Right ventricle myocardium inferior (tissue), 1 donor: Measurements from ENCODE around the gene PGR. TPM values are rescaled to one million over a fixed set of nuclear protein-coding genes. Genes with fewer than 3 reads are reported as not detected.
A peak's percentile ranks its signal among the peaks of the same experiment; 100 is the strongest.

Source experiments
- ATAC-seq: fragments of 200-7000 bp; cut with Tn5 transposase; one replicate; pipeline ENCODE4 v1.9.1; 2020; ENCODE audit warnings: mild to moderate bottlenecking, moderate library complexity
- DNase-seq: peaks from one replicate; pipeline ENCODE4 v3.0.0; 2021; ENCODE audit errors: missing footprints
- intact Hi-C: fragments of 100-400 bp; cut with DNase I; formaldehyde crosslinking; loops from one replicate; pipeline ENCODE4 v1.11.0; 2022
- total RNA-seq: library from RNA; stranded (reverse); fragmentation: NEBNext Ultra II Directional; extraction: Animal tissue kit (Norgen Biotek cat#: 25700); gene quantifications from one replicate; pipeline ENCODE4 v1.2.1, GENCODE V29; 2021
- donor health status: DM: no; HTN: yes; CAD: no; lungs with severe emphysema.

PGR gene
- total RNA-seq, 1 donor from 2014 or later: 6.6 TPM

DNA sequence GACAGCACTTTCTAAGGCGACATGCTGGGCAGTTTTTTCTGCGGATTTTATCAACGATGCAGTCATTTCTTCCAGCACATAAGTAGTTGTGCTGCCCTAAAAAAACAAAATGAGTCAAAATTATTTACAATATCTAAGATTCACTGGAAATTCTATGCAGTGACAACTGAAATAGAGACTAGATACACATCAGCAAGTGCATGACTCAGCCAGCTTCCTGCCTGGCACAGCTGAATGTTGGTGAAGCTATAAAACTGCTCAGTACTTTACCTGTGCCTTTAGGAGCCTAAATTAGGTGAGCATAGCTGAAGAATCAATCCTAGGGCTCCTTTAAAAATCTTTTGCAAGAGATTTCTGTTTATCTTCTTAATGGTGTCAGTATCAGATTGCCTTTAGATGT, 37.8 kb downstream of the PGR start:
- no peak for ATAC-seq
- intact Hi-C loops: no loop called here

DNA sequence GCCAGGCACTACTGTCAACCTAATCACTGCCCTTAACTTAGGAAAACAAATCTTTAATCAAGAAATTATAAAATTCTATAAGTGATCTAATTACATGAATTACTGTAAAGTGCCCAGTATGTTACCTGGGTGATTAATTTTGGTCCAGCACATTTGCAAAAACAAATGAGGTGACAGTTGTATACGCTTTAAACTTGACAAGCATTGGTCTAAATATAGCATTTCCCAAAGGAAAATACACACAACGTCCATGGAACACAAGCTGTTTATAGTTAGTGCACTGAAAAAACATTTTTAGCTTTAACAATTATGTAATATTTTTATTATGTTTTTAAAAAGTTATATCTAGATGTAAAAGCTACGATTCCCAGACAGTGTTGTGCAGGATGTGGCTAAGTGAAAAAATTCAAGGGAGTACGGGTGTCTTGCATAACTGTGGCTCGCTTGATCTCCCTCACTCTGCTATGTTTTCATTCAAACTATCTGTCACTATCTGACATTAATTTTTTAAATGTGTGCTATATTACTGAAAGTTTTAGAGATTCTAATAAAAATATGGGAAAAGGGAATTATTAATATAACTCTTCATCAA, 38.8 kb downstream of the PGR start:
- intact Hi-C loops: no loop called here
- DNase-seq (no peak), ATAC-seq (no peak)

More for the DNA sequence above, 37.8 kb downstream of the PGR start:
- no peak for DNase-seq

DNA sequence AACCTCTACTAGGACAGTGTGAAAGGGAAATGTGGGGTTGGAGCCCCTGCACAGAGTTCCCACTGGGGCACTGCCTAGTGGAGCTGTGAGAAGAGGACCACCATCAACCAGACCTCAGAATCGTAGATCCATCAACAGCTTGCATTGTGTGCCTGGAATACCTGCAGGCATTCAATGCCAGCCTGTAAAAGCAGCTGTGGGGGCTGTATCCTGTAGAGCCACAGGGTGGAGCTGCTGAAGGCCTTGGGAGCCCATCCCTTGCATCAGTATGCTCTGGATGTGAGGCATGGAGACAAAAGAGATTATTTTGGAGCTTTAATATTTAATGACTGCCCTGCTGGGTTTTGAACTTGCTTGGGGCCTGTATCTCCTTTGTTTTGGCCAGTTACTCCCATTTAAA, 46.3 kb downstream of the PGR start:
- intact Hi-C loops: no loop called here
- ATAC-seq (no peak), DNase-seq (no peak)

DNA sequence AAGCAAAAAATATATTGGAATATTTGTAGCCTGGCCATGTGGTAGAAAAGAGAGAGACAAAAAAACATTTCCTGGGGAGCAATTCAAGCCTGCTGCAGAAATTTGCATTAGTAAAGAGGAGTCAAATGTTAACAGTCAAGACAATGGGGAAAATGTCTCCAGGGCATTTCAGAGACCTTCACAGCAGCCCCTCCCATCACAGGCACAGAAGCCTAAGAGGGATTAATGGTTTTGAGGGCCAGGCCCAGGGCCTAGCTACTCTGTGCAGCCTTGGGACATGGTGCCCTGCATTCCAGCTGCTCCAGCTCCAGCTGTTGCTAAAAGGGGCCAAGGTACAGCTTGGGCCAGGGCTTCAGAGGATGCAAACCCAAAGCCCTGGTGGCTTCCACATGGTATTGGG, 46.8 kb downstream of the PGR start:
- intact Hi-C loops: no loop called here
- DNase-seq: no peak
- ATAC-seq: no peak

DNA sequence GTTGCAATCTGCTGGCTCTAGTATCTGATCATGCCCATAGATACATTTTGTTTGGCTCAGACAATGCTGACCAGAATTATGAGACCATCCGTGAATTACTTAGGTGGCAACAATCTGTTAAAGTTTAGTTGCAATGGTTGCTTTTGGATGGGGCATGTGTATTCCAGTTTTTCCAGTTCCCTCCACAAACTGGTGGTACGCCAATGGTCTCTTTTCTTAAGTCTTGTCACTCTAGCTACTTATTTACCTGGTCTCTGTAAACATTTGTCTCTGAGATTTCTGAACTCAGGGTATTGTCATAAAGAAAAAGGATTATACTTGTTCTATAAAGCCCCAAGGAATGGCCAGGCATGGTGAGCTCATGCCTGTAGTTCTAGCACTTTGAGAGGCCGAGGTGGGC, 65.9 kb downstream of the PGR start:
- no peak for ATAC-seq
- no peak for DNase-seq
- intact Hi-C loops: loop anchor here (2.0 kb wide), 1 partner anchor 65 kb away; the partner anchor contains the start of gene PGR

DNA sequence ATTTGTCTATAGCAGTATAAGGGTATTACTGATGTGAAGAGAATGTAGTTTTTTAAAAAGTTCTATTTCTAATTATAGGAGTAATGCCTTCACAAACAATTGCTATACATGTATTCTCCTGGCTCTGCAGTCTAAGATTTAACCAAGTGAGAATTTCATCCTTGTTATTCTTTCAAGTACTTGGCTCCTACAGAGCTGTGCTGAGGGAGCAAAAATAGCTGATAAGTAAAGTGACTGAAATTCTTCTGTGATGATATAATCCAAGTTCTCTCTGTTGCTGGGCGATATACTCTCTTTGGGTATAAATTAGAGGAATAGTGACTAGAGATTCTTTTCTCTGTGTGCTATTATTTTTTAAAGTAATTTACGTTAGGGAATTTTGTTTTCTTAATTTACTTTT, 68.0 kb downstream of the PGR start:
- no peak for DNase-seq
- intact Hi-C loops: no loop called here
- ATAC-seq: peak; percentile 88

DNA sequence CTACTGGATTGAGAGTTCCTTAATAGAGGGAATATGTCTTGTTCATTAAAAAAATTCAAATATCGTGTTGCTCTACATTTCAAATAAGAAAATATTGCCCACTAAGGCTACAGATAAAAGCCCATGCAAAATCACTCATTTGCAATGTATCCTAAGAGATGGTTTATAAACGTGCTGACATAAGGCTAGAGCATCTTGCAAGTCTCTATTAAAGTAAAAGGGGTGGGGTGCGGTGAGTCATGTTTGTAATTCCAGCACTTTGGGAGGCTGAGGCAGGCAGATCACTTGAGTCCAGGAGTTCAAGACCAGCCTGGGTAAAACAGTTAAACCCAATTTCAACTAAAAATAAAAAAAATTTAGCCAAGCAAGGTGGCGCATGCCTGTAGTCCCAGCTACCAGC, 70.3 kb downstream of the PGR start:
- intact Hi-C loops: no loop called here
- no peak for DNase-seq
- no peak for ATAC-seq

DNA sequence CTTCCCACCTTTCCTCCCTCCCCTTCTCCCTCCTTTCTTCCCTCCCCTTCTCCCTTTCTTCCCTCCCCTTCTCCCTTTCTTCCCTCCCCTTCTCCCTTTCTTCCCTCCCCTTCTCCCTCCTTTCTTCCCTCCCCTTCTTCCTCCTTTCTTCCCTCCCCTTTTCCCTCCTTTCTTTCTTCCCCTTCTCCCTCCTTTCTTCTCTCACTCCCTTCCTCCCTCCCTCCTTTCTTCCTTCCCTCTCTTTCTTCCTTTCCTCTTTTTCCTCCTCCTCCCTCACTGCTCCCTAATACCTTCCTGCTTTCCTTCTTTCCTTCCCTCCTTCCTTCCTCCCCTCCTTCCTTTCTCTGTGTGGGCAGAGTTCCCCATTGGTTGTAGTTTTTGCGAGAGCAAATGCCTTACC, 76.1 kb downstream of the PGR start:
- ATAC-seq (no peak), DNase-seq (no peak)
- intact Hi-C loops: no loop called here

DNA sequence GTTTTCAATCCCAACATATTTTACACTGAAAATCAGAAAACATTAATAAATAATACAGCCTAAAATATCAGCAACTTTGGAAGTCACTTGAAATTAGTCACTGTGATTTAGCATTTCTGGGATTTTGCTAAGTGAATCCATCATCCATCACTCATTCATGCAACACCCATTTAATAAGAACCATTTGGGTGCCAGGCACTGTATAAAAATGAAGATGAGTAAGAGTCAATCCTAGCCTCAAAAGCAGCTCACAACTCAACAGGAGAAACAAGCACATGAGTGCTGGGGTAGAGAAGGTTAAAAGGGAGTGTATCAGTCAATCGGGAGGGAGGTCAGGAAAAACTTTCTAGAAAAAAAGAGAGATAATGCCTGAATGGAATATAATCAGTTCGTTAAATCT, 77.9 kb downstream of the PGR start:
- ATAC-seq: no peak
- intact Hi-C loops: no loop called here
- no peak for DNase-seq

DNA sequence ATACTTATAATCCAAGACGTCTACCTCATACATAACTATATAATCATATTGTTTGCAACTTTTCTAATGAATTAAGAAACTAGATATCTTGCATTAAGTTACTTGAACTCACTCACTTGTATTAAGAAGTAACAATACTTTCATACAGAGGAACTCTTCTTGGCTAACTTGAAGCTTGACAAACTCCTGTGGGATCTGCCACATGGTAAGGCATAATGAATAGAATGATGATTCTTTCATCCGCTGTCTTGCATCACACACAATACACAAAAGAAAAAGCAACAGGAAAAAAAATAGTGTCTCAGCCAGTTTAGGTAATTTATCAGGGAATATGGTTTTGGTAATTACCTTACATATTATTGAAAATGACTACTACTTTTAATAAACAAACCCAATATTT, 79.8 kb downstream of the PGR start:
- ATAC-seq (no peak), DNase-seq (no peak)
- intact Hi-C loops: no loop called here

DNA sequence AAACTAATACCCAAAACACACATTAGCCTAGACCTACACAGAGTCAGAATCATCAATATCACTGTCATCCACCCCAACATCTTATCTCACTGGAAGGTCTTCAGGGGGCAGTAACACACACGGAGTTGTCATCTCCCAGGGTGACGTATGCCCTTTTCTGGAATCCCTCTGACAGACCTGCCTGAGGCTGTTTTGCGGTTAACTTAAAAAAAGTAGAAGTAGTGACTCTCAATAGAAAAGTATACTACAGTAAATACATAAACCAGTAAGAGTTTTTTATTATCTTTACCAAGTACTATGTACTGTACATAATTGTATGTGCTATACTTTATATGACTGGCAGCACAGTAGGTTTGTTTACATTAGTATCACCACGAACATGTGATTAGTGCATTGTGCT, 80.5 kb downstream of the PGR start:
- intact Hi-C loops: no loop called here
- DNase-seq (no peak), ATAC-seq (no peak)

DNA sequence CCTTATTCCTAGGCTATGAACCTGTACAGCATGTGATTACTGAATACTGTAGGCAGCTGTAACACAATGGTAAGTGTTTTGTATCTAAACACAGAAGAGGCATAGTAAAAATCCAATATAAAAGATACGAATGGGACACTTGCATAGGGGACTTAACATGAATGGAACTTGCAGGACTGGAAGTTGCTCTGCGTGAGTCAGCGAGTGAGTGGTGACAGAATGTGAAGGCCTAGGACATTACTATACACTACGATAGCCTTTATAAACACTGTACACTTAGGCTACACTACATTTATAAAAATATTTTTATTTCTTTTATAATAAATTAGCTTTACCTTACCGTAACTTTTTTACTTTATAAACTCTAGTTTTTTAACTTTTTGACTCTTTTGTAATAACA, 81.1 kb downstream of the PGR start:
- ATAC-seq (no peak), DNase-seq (no peak)
- intact Hi-C loops: no loop called here

DNA sequence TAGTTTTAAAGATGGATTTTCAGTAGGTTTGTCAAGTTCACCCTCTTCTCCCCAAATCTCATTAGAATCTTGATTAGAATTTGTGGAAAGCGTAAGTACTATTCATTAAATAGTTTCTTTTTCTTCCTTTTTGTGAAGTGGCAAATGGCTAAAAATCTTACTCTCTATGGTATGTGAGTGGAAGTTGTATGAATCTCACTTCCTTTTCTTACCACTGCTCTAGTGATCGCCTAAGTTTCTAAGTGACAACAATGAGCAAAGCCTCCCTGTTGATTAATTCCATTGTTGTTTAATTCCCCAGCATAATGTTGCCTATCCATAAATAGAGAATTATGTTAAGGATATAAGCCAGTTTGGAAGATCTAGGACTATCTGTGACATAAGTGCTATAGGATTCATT, 82.7 kb downstream of the PGR start:
- intact Hi-C loops: no loop called here
- no peak for DNase-seq
- ATAC-seq: no peak

DNA sequence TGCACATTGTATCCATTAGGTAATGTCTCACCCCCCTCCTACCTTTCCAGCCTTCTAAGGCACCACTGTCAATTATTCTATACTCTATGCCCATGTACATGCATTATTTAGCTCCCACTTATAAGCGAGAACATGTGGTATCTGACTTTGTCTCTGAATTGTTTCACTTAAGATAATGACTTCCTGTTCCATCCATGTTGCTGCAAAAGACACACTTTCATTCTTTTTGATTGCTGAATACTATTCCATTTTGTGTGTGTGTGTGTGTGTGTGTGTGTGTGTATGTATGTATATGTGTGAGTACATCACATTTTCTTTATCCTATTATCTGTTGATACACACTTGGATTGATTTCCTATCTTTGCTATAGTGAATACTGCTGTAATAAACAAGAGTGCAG, 84.2 kb downstream of the PGR start:
- DNase-seq: no peak
- no peak for ATAC-seq
- intact Hi-C loops: no loop called here

DNA sequence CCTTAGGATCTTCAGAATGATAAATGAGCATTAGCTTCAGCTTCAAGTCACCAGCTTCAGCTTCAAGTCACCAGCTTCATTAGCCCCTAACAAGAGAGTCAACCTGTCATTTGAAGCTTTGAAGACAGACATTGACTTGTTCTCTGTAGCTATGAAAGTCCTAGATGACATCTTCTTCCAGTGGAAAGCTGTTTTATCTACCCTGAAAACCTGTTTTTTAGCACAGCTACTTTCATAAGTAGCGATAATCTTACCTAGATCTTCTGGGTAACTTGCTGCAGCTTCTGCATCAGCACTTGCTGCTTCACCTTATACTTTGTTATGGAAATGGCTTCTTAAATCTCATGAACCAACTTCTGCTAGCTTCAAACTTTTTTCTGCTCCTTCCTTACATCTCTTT, 85.7 kb downstream of the PGR start:
- ATAC-seq: no peak
- no peak for DNase-seq
- intact Hi-C loops: no loop called here

DNA sequence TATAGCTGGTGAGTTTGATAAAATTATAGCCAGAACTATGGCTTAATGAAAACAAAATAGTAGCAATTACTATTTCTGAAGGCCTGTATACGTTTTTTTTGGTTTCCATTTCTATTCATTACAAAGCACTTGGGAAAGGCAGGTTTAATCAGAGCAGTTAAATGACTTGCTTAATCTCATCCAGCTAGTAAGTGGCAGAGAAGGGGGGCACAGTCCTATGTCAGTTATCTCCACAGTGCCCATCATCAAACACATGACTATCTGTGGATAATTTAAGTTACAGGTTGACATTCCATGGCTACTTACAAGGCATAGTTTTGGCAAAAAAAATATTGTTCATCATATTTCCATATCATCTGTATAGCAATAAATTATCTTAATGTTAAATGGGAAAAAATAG, 93.7 kb downstream of the PGR start:
- no peak for ATAC-seq
- intact Hi-C loops: loop anchor here (2.0 kb wide), 1 partner anchor 93 kb away; the partner anchor contains the start of gene PGR

DNA sequence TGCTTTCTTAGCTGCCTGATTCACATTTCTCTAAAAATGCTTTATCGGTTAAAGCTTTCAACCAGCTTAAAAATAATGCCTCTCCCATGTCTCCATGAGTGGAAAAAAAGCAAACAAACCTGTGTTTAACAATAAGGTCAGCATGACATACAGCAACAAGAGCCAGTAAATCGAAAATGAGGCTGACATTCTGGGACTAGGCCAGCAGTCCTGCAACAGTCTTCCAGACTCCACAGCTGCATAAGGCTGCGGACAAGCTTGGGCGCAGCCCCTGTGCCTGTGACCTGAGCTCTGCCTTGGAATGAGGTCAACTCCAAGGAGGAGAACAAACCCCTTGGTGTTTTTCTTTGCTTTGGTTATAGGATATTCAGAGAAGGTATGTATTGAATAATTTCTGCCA, 95.5 kb downstream of the PGR start:
- peak; percentile 77 for DNase-seq
- intact Hi-C loops: loop anchor here (2.0 kb wide), 1 partner anchor 95 kb away; the partner anchor contains the start of gene PGR
- ATAC-seq: peak; percentile 93

More for the DNA sequence above, 93.7 kb downstream of the PGR start:
- no peak for DNase-seq

DNA sequence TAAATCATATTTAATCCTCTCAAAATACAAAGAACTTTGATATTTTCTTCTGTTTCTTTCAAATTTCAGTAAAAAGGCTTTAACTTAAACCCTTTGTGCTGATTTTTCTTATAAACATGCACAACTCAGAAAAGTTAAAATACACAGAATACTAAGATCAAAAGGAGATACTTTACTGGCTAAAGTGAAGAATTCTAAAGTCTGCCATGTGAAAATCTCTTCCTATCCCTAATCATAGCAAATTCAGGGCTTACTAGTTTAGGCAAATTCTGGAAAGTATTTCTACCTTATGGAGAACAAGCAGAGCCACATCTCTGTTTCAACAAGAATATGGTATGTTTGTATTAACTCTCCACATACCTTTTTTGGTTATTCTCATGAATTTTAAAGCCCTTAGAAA, 96.6 kb downstream of the PGR start:
- no peak for ATAC-seq
- no peak for DNase-seq
- intact Hi-C loops: no loop called here

DNA sequence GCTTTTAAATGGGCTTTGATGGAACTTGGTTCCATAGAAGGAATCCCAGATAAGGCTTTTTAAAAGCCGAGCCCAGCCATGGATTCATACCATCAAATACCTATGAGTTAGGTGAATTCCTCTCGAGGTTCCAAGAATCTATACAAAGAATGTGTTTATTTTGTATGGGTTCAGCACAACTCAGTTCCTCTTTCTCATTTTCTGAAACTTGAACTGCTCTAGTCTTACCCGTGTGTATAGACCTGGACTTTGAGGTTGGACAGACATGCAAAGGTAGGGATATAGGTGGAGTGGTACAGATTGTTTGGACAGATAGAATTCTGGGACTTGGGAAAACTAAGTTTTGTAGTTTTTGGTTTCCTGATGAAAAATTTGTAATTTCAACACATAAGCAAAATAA, 97.9 kb downstream of the PGR start:
- intact Hi-C loops: no loop called here
- DNase-seq (no peak), ATAC-seq (no peak)

DNA sequence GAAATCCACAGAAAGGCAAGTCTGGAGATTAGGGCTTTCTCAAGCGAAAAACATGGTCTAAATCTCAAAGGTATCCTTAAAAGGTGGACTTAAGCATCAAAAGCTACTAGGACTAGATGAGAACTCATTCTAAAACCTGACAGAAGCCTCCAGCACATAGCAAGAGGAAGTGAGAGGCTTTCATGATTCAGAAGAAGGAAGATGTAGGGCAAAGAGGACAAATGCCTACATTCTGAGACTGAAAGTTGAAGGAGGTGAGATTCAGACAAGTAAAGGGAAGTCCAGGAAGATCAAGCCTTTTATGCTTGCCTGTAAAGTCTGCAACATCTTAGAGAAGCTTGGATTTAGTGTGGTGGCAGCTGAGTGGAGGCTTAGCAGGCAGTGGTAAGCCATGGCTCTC, 98.9 kb downstream of the PGR start:
- intact Hi-C loops: no loop called here

DNA sequence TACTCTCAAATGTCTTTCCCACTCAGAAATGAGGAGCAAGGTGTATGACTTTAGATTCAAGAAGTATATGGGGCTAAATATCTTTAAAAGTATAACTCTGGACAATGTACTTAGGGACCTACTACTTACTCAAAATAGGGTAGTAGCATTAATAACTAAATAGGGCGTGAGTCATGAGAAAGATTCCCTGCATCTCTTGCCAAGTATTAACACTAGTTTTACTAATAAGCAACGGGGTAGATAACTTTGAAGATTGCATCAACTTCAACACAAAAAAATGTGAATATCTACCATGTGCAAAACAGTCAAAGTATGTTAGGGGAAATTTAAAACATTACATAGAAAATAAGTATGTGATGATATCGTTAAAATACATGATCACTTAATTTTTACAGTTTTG, 99.6 kb downstream of the PGR start:
- intact Hi-C loops: no loop called here
- DNase-seq: no peak
- ATAC-seq: no peak

More for the DNA sequence above, 98.9 kb downstream of the PGR start:
- no peak for DNase-seq
- no peak for ATAC-seq
